ENCODE measurements around the gene SLC29A3.
"Not testable (repeated sequence)": the region's sequence is repeated elsewhere in the genome, so short reads cannot be mapped to it uniquely, and the experiment has no call there.

SLC29A3 gene

DNA sequence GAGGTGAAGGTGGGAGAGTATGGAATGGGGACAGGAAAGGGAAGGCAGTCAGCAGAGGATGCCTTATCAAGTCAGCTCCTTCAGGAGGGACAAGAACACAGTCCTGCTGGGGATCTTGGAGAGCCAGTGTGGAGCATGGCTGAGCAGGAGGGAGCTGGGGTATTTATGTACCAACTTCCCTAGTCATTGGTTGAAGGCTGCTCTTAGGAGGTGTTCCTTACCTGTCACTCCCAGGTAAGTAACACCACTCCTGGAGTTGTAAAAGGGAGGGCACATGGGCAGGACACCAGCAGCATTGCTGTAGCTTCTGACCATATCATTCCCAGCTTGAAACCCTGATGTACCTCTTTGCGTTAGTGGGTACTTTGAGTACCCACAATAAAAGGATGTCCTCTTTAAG, 29.8 kb downstream of the SLC29A3 start:
- no peak for DNase-seq

DNA sequence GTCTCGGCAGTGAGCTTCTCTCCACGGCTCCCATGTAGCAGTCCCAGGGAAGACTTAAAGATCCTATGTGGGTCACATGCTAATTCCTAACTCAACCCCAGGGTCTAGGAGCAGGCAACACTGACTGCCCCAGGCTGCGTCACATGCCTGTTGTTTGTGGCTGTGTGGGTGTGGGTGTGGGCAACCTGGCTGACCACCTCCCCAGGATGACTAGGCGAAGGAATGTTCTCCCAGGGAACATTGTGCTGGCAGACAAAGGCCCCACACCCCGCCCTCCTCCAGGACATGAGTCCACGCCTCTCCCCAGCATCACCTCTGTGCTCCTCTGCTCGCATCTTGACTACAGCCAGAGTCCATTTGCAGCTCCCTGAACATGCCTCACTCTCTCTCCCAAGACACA, 30.3 kb downstream of the SLC29A3 start:
- no peak for DNase-seq

DNA sequence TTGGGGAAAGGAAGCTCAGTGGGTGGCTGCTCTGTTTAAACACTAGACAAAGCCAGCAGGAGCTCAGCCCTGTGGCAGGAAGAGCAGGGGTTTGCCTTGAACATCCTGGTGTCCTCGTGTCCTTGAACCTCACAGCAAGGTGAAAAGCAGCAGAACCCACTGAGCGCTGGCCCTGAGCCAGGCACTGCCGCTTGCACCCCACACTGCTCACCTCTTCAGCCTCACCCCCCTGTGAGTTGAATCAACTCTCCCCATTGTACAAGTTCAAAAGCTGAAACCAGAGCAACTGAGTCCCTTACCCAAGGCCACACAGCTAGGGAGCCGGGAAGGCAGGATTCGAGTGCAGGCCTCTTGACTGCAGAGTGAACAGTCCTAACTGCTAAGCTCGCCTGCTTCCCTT, 32.0 kb downstream of the SLC29A3 start:
- DNase-seq = no peak

DNA sequence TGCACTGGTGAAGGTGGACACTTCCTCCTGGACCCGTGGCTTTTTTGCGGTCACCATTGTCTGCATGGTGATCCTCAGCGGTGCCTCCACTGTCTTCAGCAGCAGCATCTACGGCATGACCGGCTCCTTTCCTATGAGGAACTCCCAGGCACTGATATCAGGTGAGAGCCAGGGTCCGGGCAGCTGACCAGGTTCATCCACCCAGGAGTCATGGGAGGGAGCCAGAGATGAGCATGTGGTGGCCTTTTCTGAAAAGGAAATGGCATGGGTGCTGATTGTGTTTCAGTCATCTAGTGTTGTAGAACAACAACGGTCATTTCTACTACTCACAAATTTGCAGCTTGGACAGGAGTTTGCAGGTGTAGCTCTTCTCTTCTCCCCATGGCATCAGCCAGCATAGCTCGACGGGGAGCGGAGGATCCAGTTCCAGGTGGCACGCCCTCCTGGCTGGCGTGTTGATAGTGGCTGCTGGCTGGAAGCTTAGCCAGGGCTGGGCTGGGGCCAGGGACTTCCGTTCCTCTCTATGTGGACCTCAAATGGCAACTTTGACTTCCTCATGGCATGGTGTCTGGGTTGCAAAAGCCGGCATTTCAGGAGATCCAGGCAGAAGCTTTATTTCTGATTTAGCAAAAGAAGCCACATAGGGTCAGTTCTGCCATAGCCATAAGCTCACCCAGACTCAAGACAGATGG, 32.7 kb downstream of the SLC29A3 start:
- no peak for DNase-seq

DNA sequence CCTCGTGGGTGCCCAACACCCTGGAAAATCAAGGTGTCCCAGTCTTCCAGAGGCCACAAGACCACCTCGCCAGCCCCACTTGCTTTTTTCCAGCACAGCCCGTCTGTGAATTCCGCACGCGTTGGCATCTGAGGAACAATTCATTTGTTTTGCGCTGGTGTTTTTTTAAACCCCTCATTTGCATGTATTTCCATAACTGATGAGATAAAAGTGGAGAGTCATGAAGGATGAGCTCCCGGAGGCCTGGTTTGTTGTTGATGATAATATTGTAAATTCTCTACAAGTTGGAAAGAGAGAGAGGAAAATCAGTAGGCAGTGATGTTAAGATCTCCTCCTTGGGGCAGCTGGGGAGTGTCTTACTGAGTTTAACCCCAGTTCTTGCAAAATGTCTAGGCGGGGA, 34.6 kb downstream of the SLC29A3 start:
- no peak for DNase-seq

DNA sequence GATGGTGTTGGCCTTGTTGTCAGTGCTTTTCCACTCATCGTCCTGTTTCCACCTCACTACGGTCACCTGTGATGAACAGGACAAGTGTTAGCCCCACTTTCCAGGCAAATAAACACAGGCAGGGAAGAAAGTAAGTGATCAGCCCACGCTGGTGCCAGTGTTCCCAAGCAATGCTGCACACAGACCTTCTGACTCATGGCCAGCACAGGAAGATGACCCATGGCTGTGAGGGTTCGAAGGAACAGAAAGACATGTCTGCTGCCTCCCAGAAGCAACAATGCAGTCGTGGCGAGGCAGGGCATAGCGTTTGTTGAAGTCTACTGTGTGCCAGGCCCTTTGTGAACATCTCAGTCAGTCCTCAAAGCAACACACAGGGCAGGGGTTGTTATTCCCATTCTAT, 35.7 kb downstream of the SLC29A3 start:
- no peak for DNase-seq

DNA sequence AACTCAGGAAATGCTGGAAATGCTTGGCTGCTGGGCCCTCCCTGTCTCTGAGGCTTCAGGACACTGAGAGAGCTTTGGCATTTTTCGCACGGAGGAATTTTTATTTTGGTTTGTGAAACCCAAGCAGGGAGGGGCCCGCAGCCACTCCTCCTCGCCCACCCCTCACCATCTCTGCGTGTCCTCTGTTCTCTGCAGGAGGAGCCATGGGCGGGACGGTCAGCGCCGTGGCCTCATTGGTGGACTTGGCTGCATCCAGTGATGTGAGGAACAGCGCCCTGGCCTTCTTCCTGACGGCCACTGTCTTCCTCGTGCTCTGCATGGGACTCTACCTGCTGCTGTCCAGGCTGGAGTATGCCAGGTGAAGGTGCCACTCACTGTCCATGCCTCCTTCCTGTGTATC, 36.8 kb downstream of the SLC29A3 start:
- DNase-seq = no peak

DNA sequence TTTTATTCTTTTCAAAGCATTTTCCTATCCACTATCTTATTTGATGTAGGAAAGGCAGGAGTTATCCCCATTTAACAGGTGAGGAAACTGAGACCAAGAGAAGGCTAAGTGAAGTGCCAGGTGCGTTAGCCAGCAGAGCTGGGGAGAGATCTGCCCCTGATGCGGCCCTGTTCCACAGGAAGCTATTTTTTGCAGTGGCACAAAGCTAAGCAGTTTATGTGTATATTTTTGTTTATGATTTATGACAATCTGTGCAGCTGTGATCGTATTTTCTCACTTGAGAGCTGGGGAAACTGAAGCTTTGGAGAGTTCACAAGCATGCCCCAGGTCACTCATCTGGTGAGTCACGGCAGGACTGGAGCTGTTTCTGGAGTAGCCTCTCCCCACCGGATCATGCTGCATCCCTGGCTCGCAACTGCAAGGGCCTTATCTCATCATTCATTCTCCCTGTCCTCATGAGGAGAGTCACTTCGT, 38.8 kb downstream of the SLC29A3 start:
- DNase-seq = no peak

DNA sequence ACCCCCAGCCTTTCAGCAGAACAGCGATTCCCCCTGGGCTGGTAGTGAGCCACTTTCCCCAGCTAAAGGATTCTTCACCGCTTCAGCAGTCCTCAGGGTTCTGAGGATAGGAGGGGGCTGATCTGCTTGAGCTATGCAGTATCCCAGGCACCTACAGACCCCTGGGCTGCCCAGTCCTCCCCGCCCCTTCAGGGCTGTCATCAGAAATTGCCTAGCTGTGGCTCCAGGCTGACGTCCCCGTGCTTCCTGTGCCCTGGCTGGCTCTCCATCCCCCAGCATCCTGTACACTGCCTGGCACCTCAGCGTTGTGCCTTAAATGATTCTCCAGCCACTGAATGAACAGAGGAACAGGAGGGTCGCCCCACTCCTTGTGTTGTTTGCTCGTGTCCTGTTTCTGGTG, 39.2 kb downstream of the SLC29A3 start:
- DNase-seq = no peak

DNA sequence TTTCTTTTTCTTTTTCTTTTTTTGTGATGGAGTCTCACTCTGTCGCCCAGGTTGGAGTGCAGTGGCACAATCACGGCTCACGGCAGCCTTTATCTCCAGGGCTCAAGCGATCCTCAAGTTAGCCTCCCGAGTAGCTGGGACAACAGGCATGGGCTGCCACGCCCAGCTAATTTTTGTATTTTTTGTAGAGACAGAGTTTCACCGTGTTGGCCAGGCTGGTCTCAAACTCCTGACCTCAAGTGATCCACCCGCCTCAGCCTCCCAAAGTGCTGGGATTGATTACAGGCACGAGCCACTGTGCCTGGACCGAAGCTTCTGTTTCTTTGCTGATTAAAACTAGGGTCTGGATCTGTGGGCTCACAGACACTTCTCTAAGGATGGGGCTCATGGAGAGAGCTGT, 39.8 kb downstream of the SLC29A3 start:
- not testable (repeated sequence) for DNase-seq

DNA sequence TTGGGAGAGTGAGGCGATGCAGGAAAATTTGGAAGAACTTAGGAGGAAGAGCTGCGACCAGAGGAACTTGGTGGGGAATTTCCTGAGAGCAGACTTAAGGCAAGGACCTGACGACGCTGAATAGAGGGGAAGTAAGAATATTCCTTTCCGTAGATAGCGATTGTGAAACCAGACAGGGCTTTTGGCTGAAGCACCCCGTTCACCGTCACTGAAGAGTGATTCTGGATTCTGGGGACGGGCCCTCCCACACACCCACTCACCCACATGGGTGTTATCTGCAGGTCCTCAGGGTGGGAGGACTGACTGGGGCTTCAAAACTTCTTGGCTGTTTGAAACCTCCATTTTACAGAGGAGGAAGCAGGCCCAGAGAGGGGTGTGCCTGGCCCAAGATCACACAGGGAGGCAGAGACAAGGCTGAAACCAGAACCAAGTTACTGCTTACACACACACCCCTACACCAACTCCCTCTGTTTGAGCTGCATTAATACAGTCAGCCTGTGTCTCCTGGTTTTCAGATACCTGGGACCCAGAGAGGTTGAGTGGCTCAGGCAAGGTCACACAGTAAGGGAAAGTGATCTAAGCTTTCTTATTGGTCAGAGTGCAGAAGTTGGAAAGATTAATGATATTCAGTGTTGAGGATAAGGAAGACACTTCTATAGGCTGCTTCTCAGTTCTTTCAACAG, 40.4 kb downstream of the SLC29A3 start:
- DNase-seq = no peak

DNA sequence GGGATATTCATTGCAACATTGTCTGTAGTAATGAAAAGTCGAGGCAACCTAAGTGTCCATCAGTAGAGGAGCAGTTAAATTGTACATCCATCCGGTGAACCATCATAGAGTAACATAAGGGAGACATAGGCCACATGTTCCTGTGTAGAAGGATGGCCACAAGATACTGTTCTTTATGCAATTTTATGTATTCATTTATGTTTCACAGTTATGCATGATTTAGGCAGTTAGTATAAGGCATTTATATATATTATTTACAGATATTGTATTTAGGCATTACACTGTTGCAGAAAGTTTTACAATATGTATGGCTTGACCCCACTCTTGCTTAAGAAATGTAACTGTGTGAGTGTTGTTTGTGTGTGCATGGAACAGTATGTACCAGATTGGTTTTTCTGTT, 41.7 kb downstream of the SLC29A3 start:
- DNase-seq = no peak

DNA sequence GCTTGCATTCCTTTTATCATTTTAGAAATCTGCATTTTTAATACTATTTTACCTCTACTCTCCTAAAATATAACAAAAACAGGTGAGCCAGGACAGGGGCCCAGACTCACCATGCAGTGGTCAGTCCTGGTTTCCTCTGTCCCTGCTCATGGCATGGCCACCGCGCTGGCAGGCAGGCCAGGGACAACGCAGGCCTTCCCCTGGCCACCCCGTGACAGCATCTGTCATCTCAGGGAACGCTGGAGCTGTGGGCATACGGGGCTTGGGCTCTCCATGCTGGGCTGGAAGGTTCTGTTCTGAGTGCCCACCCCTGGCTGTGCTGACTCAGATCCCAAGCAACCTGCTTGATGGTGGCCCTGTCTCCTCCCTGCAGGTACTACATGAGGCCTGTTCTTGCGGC, 42.5 kb downstream of the SLC29A3 start:
- DNase-seq = no peak

DNA sequence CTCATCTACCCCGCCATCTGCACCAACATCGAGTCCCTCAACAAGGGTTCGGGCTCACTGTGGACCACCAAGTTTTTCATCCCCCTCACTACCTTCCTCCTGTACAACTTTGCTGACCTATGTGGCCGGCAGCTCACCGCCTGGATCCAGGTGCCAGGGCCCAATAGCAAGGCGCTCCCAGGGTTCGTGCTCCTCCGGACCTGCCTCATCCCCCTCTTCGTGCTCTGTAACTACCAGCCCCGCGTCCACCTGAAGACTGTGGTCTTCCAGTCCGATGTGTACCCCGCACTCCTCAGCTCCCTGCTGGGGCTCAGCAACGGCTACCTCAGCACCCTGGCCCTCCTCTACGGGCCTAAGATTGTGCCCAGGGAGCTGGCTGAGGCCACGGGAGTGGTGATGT, 43.1 kb downstream of the SLC29A3 start:
- no peak for DNase-seq

DNA sequence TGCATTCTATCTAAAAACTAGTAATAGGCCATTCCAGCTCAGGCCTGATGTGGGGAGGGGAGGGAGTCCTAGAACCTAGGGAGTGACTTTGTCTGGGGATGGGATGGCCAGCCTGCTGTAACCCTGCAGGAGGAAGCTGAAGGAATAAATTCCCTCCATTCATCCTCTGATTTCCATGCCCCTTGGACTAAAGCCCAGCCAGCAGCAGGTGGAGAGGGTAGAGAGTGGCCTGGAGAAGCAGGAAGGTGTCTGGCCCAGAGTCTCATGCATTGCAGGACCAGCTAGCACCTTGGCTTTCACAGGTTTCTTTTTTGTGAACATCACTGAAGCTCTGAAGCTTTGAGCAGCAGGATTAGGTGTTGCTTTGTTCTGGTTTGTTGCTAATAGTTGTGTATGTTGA, 44.9 kb downstream of the SLC29A3 start:
- DNase-seq = no peak

DNA sequence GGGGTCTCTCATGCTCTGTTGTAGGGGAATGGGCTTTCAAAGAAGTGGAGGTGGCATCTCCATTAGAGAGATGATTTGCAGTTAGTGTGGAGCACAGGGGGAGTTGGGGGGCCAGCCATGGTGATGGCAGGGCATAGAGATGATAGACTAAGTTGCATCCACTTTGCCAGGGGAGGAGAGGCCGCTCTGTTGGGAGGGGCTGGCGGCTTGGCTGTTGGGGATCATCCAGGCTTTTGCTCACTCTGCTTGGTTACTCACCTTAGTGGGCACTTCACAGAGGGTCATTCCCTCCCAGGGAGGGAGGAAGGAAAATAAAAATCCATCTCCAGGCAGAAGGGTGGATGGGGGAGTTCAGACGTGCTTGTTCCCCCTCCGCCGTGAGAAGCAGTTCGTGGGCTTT, 46.3 kb downstream of the SLC29A3 start:
- no peak for DNase-seq

DNA sequence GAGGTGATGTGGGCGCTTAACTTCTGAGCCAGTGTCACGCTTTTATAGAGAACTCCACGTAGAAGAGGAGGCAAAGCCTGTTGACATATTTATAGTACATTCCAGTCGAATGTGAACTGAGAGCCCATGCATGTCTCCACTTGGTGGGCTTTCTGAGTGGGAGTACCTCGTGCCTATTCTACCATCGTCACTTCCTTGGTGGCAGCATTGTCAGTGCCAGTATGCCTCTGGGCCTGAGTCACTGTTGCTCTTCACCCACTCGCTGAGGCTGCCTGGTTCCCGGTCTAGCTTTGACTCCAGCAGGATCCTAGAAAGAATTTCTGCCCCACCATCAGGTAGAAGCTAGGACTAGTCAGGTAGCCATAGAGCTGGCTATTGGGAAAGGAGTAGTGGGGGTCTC, 47.6 kb downstream of the SLC29A3 start:
- no peak for DNase-seq

DNA sequence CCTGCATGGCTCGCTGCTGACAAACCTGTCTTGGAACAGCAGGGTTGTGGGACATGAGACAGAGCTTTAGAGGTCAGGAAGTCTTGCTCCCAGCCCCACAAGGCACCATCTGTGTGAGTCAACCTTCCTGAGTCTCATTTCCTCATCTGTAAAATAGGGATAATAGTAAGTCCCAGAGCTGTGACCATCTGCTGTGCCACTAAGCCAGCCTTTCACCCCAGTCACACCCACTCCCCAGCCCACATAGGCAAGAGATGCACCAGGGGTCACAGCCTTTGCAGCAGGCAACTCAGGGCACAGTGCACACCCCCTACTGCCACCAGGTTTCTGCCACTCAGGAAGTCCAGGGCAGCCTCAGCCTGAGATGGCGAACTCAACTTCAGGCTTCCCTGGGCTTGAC, 48.2 kb downstream of the SLC29A3 start:
- DNase-seq = no peak

DNA sequence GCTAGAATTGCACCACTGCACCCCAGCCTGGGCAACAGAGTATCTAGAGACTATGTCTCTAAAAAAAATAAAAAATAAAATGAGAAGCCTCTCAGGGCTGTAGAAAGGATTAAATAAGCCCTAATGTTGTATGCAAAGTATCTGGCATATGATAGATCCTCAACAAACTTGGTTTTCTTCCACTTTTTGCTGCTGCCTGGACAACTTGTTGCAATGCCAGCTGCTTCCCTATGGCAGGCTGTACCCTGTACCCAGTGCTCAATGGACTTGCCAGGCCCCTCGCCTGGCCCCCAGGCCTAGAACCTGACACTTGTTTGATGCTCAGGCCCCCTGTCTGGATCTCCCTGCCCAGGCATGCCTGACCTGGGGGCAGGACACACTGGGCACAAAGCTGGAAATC, 49.1 kb downstream of the SLC29A3 start:
- no peak for DNase-seq

DNA sequence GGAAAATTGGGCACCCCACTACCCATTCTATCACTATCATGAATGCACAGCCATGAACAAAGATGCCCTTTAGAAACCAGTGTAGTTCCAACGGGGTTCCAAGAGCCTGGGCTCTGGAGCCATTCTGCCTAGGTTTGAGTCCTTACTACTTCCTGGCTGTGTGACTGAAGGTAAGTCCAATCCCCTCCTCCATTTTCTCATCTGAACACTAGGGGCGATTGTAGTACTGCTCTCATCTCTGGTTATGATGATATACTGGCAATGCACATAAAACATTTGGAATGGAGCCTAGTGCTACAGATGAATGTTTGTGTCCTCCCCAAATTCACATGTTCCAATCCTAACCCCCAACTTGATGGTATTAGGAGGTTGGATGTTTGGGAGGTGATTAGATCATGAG, 49.6 kb downstream of the SLC29A3 start:
- no peak for DNase-seq

DNA sequence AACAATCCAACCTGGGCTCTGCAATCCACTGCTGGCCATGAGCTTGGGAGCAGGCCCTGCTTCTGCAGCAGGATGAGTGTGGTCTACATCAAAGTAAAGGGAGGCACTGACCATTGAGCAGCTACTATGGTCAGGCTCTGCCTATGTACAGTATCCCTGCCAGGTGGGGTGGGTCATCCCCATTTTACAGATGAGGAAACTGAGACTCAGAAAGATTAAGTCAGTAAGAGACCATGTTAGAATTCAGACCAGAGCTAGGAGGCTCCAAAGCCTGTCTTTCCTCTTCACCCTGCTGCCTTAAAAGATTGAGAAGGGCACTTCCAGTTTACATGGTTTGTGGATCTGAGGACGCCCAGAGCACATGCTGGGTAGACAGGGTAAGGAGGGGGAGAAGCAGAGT, 50.5 kb downstream of the SLC29A3 start:
- DNase-seq = no peak

DNA sequence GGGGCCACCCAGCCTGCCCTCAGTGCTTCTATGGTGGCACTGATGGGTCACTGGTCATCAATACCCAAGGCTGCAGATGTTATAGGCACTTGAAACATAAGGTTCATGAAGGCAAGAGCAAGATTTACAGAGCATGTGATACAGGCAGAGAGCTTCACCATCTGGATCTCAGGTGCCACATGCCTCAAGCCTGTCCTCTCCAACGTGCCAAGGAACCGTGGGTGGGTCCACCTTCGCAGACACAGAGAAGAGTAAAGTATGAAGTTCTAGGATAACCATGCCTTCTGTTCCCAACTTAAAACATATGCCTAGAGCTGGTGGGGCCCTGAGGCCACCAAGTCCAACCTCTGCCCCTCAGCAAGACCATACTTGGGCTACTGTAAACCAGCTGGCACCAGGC, 51.0 kb downstream of the SLC29A3 start:
- no peak for DNase-seq

DNA sequence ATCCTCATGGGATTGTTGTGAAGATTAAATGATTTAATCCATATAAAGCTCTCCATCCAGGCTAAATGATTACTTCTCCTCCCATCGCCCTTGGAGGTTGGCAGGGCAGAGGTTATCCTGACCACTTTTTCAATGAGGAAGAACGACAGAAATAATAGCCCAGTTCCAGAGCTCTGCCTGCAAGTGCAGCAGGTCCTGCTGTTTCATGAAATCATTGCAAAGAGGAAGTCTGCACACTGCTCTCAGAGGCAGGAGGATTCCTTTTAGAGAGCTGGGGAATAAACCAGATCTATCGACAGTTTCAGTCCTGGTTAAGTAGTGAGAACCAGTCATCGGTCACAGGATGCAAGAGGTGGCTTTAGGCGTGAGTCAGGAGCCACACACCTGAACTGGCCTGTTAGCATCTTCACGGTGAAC, 52.7 kb downstream of the SLC29A3 start:
- DNase-seq = no peak

DNA sequence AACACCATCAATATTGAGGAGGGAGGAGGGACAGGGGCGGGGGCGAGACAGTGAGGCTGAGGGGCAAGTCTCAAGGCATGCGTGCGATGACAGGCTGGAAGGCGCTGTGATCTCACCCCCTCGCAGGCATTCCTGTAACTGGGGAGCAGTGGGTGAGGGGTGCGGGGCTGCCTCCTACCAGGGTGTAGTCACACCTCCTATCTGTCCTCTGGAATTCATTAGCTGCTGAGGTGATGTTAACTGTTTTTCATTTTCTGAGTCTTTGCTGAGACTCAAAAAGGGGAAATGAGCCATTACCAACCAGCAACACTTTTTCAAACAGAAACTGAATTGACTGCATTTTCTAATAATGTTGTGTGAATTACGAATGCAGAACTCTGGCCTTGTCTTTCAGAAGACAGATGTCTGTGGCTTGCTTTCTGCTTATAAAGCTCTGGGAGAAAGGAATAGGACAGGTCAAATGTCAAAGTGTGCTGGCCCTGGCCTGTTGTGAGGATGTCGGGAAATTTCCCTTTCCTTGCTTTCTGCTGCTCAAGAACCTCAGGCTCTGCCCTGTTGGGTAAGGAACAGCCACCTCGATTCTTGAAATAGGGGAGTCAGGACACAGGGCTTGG, 53.9 kb downstream of the SLC29A3 start:
- DNase-seq = no peak

Measured in NCI-H446 (cell line).